NCI-H128 (cell line): ENCODE data around the gene MRC1.

Source experiments
- DNase-seq: peaks from one replicate; lab custom pipeline; 2025; ENCODE audit not compliant: unreplicated experiment; lab: John Stamatoyannopoulos, UW

The MRC1 gene

GRCh38 chr10:17795083-17795482, 14.1 kb upstream of the MRC1 start:
- no peak for DNase-seq

GRCh38 chr10:17795813-17796594, 13.1 kb upstream of the MRC1 start:
- no peak for DNase-seq

- no peak for DNase-seq
These were observed 7.6 kb upstream of the MRC1 start for GRCh38 chr10:17801507-17801906.

- no peak for DNase-seq
These were observed 6.8 kb upstream of the MRC1 start for GRCh38 chr10:17802350-17802749.

- no peak for DNase-seq
These were observed 6.2 kb upstream of the MRC1 start for GRCh38 chr10:17802976-17803375.

GRCh38 chr10:17805330-17805729, 3.8 kb upstream of the MRC1 start:
- no peak for DNase-seq

- no peak for DNase-seq
These were observed 3.1 kb upstream of the MRC1 start for GRCh38 chr10:17805921-17806577.

- no peak for DNase-seq
These were observed 2.2 kb downstream of the MRC1 start for GRCh38 chr10:17811146-17811865.

GRCh38 chr10:17814973-17815372, 5.8 kb downstream of the MRC1 start:
- no peak for DNase-seq

- no peak for DNase-seq
These were observed 7.1 kb downstream of the MRC1 start for GRCh38 chr10:17816199-17816598.

- DNase-seq: no peak
These were observed 8.2 kb downstream of the MRC1 start for GRCh38 chr10:17817316-17817715.

GRCh38 chr10:17817790-17818189, 8.6 kb downstream of the MRC1 start:
- no peak for DNase-seq

- DNase-seq: no peak
These were observed 10.7 kb downstream of the MRC1 start for GRCh38 chr10:17819836-17820235.

- DNase-seq: no peak
These were observed 11.8 kb downstream of the MRC1 start for GRCh38 chr10:17820943-17821342.

- DNase-seq: no peak
These were observed 12.7 kb downstream of the MRC1 start for GRCh38 chr10:17821893-17822292.

- no peak for DNase-seq
These were observed 22.2 kb downstream of the MRC1 start for GRCh38 chr10:17831341-17831740.

GRCh38 chr10:17831896-17832295, 22.7 kb downstream of the MRC1 start:
- DNase-seq: no peak

- DNase-seq: no peak
These were observed 24.5 kb downstream of the MRC1 start for GRCh38 chr10:17833656-17834055.

- DNase-seq: no peak
These were observed 26.5 kb downstream of the MRC1 start for GRCh38 chr10:17835688-17836087.

- no peak for DNase-seq
These were observed 27.8 kb downstream of the MRC1 start for GRCh38 chr10:17836942-17837341.

GRCh38 chr10:17838080-17838648, 29.0 kb downstream of the MRC1 start:
- no peak for DNase-seq

- no peak for DNase-seq
These were observed 31.9 kb downstream of the MRC1 start for GRCh38 chr10:17841050-17841449.
